ENCODE measurements around the gene CCR5AS.
"Not testable (repeated sequence)": the region's sequence is repeated elsewhere in the genome, so short reads cannot be mapped to it uniquely, and the experiment has no call there.

CCR5AS gene

GRCh38 chr3:46358466-46358865 is 48.4 kb downstream of the CCR5AS start:
- DNase-seq (ENCODE audit: low read depth in 3 of 3, low spot score in 1 of 3) = no peak

DNA sequence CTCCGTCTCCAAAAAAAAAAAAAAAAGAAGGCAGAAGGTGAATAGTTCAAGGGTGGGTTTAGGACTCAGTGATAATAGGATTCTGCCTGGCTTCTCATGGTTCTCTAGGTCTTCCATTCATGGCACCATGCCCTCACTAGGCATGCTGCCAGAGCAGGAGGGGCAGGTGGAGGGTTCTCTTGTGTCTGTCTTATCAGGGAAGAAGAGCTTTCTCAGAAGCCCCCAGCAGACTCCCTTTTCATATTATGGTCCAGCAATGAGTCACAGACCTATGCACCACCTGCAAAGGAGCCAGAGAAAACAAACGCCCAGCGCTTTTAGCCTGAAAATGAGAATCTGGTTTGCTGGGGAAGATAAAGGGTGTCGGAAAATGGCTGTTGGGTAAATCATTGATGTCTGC is 50.0 kb downstream of the CCR5AS start:
- DNase-seq (ENCODE audit: low read depth in 3 of 3, low spot score in 1 of 3) = no peak

DNA sequence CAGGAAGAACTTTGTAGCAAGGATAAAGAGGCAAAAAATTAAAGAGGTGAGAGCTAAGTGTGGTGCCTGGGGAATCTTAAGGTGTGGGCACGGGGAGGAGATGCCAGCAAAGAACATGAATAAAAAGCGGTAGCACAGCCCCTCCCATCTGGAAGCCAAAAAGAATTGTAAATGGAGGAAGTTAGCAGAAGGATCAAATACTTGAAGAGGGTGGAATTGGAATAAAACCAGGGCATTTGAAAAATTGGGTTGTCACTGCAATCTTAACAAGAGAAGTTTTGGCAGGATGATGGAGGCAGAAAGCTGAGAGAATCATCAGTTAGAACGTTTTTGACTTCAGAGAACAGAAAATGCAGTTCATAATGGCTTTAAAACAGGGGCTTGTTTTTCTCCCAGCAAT is 50.6 kb downstream of the CCR5AS start:
- no peak for DNase-seq (ENCODE audit: low read depth in 3 of 3, low spot score in 1 of 3)

- DNase-seq (ENCODE audit: low read depth in 3 of 3, low spot score in 1 of 3) = no peak
Measured at GRCh38 chr3:46354984-46355383, 51.9 kb downstream of the CCR5AS start.

- DNase-seq (ENCODE audit: low read depth in 3 of 3, low spot score in 1 of 3) = no peak
Measured at GRCh38 chr3:46354478-46354877, 52.4 kb downstream of the CCR5AS start.

DNA sequence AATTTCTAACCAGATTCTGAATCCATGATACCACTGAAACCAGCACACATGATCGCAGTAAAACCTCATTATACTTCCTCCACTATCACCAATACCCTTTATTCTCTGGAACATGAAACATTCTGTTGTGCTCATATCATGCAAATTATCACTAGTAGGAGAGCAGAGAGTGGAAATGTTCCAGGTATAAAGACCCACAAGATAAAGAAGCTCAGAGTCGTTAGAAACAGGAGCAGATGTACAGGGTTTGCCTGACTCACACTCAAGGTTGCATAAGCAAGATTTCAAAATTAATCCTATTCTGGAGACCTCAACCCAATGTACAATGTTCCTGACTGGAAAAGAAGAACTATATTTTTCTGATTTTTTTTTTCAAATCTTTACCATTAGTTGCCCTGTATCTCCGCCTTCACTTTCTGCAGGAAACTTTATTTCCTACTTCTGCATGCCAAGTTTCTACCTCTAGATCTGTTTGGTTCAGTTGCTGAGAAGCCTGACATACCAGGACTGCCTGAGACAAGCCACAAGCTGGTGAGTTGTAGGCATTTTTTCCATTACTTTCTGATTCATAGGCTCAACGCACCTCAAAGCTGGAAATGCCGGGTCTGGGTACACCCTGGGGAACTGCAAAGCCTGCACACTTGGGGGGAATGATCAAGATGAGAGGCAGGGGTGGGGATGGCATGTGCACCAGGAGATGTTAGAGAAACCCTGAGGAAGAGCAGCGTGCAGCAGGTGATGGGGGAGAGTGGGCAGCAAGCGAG is 53.0 kb downstream of the CCR5AS start, which contains the start of gene CCR2:
Gene CCR2, plus strand, starts transcription at position 465 of the 764 bp plus-strand sequence. CDS start 3,417 bp downstream, outside the sequence.
- no peak for DNase-seq (ENCODE audit: low read depth in 3 of 3, low spot score in 1 of 3)

DNA sequence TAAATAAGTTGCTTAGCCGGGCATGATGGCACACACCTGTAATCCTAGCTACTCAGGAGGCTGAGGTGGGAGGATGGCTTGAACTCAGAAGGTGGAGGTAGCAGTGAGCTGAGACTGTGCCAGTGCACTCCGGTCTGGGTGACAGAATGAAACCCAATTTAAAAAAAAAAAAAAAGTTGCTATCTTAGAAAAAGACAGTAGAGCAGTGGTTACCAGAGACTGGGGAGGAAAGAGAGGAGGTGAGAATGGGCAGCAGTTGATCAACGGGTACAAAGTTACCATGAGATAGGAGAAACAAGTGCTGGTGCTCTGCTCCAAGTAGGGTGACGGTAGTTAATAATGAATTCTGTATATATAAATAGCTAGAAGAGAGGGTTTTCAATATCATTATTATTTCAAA is 53.8 kb downstream of the CCR5AS start:
- no peak for DNase-seq (ENCODE audit: low read depth in 3 of 3, low spot score in 1 of 3)

- no peak for DNase-seq (ENCODE audit: low read depth in 3 of 3, low spot score in 1 of 3)
Measured at GRCh38 chr3:46351646-46352045, 55.2 kb downstream of the CCR5AS start.

- no peak for DNase-seq (ENCODE audit: low read depth in 3 of 3, low spot score in 1 of 3)
Measured at GRCh38 chr3:46350262-46350565, 56.7 kb downstream of the CCR5AS start.

DNA sequence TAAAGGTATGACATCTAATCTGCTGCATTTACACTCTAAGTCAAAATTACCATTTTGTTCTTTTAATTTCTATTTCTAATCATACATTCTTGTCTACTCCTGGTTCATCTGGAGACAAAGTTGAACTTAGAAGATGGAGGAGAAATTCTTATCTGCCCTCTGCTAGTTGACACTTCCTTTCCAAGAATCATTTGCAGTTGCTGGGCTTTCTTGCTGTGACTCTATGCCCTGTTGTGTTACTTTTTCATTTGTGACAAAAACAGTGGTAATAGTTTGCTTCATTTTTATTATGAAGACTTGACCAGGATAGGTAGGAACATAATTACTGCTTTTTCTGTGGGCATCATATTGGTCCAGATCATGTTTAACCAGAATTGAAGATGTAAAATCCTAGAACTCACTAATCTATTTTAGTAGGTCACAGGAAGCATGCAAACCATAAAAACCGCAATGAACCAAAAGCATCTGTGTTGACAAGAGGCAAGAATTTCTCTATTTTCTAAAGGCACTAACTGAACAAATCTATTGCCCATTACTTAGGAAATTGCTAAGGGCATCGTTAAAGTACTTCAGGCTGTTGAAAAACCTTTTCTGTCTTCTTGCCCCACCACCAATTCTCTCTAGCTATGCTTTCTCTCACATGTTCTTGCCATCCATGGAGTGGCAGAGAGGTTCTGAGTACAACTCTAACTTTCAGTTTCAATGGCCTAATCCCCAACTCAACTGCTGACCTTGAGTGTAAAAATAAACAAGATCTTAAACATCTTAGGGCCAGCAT is 57.2 kb downstream of the CCR5AS start:
- no peak for DNase-seq (ENCODE audit: low read depth in 3 of 3, low spot score in 1 of 3)

DNA sequence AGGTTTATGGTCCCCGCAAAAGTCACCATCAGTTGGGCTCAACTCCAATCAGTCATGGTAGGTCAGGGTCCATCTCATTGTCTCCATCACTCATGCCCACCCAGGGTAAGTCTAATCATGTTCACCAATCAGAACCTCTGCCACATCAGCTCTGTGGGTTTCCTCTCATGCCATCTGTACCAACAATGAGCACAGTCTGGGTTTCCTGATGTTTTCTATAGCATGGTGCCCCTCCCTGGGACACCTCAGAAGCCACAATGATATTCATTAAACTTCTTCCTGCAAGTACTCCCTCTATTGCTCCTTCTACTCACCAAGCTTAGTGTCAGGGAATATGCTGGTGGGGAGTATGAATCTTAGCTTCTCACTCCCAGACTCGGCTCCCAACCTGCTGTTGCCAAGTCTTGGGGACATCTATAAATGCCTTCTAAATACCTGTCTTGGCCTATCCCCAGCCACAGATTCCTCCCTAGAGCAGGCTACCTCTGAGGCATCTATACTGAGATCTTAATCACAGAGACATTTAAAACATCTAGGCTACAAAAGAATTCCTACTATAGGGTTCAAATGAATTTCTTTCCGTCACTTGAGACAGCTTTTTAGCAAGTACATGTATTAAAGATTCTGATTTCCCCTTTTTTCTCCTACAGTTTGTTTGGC is 57.9 kb downstream of the CCR5AS start:
- no peak for DNase-seq (ENCODE audit: low read depth in 3 of 3, low spot score in 1 of 3)

- DNase-seq (ENCODE audit: low read depth in 3 of 3, low spot score in 1 of 3) = no peak
Measured at GRCh38 chr3:46344476-46344875, 62.4 kb downstream of the CCR5AS start.

DNA sequence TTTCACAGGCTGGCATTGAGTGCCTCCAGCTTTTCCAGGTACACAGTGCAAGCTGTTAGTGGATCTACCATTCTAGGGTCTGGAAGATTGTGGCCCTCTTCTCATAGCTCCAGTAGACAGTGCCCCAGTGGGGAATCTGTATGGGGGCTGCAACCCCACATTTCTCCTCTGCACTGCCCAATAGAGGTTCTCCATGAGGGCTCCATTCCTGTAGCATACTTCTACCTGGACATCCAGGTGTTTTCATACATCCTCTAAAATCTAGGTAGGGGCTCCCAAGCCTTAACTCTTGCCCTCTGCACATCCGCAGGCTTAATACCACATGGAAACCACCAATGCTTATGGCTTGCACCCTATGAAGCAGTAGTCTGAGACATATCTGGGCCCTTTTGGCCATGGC is 68.0 kb downstream of the CCR5AS start:
- DNase-seq (ENCODE audit: low read depth in 3 of 3, low spot score in 1 of 3) = no peak

DNA sequence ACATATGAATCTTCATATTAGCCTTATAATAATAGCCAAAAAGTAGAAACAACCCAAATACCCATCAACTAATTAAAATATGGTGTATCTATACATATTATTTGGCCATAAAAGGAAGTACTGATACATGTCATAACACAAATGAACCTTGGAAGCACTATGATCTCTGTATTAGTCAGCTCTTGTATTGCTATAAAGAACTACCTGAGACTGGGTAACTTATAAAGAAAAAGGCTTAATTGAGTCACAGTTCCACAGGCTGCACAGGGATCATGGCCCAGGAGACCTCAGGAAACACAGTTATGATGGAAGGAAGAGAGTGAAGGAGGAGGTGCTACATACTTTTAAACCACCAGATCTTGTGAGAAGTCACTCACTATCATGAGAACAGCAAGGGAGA is 69.0 kb downstream of the CCR5AS start:
- no peak for DNase-seq (ENCODE audit: low read depth in 3 of 3, low spot score in 1 of 3)

DNA sequence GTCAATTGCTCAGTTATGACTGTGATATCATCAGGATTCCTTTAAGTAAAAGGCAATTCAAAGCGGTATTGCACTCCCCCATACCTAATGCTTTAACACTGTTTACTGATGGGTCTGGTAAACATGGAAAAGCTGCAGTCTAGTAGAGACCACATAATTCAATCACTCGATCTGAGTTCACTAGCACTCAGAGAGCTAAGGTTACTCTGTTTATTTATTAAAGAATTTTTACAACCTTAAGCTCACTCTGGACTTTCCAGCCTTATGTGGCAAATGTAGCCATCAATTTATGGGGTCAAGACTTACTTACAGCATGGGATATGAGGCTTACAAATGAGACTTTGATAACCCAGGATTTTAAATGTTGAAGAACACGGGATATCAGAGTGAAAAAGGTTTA is 71.3 kb downstream of the CCR5AS start:
- no peak for DNase-seq (ENCODE audit: low read depth in 3 of 3, low spot score in 1 of 3)

DNA sequence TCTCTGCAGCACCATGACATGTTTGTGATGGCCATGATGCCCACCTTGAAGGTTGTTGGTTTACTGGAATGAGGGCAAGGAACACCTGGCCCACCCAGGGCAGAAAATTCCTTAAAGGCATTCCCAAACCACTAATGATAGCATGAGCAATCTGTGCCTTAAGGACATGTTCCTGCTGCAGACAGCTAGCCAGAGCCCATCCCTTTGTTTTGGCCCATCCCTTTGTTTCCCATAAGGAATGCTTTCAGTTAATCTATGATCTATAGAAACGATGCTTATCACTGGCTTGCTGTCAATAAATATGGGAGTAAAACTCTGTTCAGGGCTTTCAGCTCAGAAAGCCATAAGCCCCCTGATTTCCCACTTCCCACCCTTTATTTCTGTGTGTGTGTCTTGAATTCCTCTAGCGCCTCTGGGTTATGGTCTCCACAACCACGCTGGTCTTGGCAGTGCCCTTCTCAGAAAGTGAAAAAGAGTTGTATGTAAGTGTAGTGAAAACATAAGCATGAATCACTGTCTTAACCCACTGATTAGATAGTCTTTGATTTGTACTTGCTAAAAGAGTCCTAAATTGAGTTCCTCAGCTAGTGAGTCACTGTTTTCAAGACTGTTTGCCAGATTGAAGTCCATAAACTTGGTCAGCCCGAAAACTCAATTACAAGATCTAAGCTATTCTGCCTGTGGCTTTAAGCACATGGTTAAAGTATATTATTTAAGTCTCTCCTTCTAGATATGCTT is 72.0 kb downstream of the CCR5AS start:
- no peak for DNase-seq (ENCODE audit: low read depth in 3 of 3, low spot score in 1 of 3)

- not testable (repeated sequence) for DNase-seq (ENCODE audit: low read depth in 3 of 3, low spot score in 1 of 3)
Measured at GRCh38 chr3:46330676-46331075, 76.2 kb downstream of the CCR5AS start.

DNA sequence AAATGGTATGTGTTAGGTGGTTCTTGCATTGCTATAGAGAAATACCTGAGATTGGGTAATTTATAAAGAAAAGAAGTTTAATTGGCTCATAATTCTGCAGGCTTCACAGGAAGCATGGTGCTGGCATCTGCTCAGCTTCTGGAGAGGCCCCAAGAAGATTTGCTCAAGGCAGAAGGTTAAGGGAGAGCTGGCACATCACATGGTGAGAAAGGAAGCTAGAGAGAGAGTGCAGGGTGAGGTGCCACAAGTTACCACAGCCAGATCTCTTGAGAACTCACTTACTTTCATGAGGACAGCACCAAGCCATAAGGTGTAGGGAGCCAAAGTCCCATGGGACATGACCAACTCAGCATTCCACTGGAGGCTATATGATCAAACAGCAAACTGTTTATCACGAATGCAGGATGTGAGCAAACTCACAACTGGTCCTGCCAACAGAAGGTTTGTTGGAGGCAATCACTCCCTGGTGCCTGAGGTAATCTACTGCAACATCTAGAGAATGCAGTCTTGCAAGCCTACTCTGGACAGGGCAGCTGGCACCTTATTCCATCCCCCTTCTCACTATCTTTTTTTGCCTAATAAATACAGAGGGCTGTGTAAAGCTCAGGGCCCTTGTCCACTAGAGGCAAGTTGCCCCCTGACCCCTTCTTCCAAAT is 81.1 kb downstream of the CCR5AS start:
- no peak for DNase-seq (ENCODE audit: low read depth in 3 of 3, low spot score in 1 of 3)

DNA sequence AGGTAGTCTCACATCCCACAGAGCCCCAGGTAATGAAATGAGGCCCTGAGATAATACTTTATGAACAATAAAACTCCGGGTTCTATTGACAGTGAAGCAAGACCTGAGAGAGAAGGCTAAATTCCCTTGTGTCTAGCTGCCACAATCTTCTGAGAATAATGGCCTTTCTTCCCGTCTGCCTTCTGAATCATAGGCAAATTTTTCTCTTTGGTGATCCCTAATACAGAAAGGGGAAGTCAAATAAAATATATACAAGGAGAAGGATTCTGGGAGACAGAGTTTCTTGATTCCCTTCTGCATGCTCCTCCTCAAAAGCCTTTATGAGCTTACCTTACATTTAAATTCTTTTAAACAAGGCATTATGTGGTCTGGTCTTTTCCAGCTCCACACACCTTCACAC is 82.8 kb downstream of the CCR5AS start:
- no peak for DNase-seq (ENCODE audit: low read depth in 3 of 3, low spot score in 1 of 3)

- DNase-seq (ENCODE audit: low read depth in 3 of 3, low spot score in 1 of 3) = no peak
Measured at GRCh38 chr3:46321461-46322104, 85.3 kb downstream of the CCR5AS start.

All from stimulated activated CD4-positive, alpha-beta T cell treated with anti-CD3 and anti-CD28 coated beads, TNF-alpha, amount 100 ng/mL, for 1 hour (primary cell).